GM18951 (cell line): ENCODE measurements around the gene RNF25.
A peak's percentile ranks its signal among the peaks of the same experiment; 100 is the strongest.

Source experiments
- POLR2A ChIP-seq: IDR thresholded peaks from 4 replicates; pipeline ENCODE4 v1.6.1; 2011; ENCODE audit warnings: mild to moderate bottlenecking; ENCODE audit not compliant: insufficient read length, insufficient read depth; ENCODE audit errors: extremely low read depth
- in situ Hi-C: fragments of 300-500 bp; cut with MboI; formaldehyde crosslinking; loops from one replicate; pipeline ENCODE4 v1.12.0; 2022; ENCODE audit warnings: low sequenced_read_pairs, mixed read lengths, inconsistent platforms; ENCODE audit not compliant: unreplicated experiment

Gene RNF25

DNA sequence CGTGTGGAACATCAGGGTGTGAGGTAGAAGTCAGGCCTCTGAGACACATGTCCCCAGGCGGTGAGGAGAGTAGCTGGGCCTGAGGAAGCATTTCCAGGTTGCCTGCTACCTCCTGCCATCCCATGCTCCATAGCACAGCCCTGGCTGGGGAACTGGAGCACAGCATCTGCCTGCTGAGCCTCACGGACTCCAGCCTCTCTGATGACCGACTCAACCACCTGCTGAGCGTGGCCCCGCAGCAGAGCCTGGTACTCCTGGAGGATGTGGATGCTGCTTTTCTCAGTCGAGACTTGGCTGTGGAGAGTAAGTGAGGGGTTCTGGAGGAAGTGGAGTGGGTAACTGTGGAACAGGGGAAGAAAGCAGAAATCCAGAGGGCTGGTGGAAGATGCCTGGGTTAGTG lies 9.4 kb downstream of the RNF25 start:
- TF ChIP-seq POLR2A, result no peak
- in situ Hi-C loops, result no loop called here

DNA sequence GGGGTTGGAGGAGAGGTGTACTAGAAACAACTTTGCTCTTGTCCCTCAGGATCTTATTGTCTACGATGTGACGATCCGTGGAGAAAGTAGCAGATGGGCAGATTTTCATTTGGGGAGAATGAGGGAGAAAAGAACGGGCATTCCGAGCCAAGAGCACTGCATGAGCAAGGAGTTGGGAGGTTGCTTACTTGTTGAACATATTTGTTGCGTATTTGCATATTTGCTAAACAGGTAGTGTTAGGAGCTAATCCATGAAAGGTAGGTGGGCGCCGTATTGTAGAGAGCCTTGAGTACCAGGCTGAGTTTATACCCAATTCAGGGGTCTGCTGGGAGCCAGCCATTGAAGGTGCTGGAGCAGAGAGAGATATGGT lies 11.8 kb downstream of the RNF25 start:
- no peak for TF ChIP-seq POLR2A
- in situ Hi-C loops, result loop anchor here (10.0 kb wide), 1 partner anchor 185 kb away; no protein-coding TSS in a partner anchor

DNA sequence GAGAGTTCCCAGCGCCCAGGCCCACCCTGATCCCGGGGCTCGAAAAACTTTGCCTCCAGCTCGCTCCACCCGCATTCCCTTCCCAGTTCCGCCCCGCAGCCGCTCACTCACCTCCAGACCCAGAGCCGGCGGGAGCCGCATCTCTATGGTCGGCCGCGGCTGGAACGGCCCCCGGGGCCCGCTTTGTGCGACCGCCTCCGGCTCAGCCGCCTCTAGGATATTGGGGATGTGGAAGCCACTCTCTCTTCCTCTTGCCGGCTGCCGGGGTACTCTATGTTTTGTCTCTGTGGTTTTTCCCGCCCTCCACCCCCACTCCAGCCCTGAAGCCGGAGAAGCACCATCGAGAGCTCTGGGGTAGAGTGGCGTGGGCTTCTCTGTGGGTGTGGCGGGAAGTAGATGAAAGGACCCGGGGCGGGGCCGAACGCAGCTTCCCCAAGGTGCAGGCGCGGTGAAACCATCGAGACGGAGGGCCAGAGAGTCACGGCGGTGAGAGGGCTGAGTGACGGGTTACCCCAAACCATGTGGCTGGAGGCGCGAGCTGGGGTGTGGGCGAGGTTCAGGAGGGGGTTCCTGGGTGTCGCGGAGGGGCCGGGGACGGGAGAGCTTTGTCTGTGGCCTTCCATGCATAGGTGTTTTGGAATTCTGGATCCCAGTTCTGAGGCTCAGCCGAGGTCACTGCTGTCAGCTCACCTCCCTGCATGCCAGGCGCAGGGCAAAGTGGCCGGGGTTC lies 12.4 kb downstream of the RNF25 start, which contains the start of the genes BCS1L and ZNF142:
Gene BCS1L (plus strand): TSS at position 426 of the 730 bp plus-strand sequence. CDS start 1,305 bp downstream, outside the sequence.
Gene ZNF142 (minus strand): TSS at position 366 of the 730 bp plus-strand sequence. CDS start 3,194 bp downstream, outside the sequence.
- in situ Hi-C loops, result loop anchor here (10.0 kb wide), 1 partner anchor 185 kb away; no protein-coding TSS in a partner anchor
- peak; percentile 80 for TF ChIP-seq POLR2A

DNA sequence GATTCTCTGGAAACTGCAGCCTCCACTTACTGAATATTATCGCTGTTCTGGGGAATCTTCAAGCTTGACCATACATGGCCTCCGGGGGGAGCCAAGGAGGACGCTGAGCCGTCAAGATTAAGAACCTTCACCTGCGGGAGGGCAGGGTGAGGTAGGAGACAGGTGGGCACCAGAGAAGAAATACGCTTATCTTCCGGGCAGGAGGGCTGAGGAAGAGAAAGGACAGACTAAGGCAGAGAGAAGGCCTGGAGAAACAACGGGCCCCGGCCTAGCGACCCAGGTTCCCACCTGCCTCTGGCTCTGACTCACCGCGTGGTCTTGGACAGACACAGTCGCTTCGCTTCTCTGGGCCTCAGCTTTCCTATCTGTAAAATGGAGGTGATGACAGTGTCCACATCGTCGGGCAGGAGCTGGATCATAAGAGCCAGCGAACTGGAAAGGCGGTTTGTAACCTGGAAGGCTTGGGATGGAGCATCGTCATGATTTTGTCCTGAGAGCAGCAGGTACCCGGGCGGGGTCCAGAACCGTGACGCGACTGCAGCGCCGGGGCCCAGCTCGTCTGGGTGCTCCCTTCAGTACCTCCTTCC lies 13.0 kb downstream of the RNF25 start:
- TF ChIP-seq POLR2A, result no peak
- in situ Hi-C loops, result loop anchor here (10.0 kb wide), 1 partner anchor 186 kb away; no protein-coding TSS in a partner anchor

DNA sequence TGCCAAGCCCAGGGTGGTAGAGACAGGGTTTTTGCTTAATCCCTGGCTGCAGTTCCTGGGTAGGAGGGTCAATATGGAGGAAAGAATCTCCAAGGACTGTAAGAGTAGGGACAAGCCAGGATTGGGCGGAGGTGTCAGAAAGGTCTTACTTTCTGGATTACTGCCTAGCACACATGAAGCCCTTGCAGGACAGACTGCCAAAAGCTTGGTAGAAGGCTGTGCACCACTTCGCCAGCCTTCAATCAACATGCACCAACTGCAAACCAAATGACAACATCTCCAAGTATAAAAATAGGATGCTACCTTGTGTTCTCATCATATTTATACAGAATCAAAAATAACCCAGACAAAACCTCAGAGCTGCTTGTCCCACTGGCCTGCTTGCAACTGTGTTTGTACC lies 16.1 kb downstream of the RNF25 start:
- no peak for TF ChIP-seq POLR2A
- in situ Hi-C loops, result loop anchor here (10.0 kb wide), 1 partner anchor 189 kb away; no protein-coding TSS in a partner anchor

DNA sequence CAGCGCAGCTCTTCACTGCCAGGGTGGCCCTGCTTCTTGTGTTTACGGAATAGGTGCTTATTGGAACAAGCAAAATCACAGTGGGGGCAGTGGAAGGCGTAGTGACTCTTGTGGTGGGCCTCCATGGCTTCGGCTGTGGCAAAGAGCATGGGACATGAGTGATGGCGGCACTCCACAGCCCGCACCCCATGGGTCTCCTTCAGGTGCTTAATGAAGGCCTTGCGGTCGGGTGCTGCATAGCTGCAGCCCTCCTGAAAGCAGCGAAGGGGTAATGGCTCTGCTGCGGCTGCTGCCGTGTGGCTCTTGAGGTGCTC lies 23.1 kb downstream of the RNF25 start:
- no peak for TF ChIP-seq POLR2A
- in situ Hi-C loops, result loop anchor here (5.0 kb wide), 1 partner anchor 231 kb away; the partner anchor contains the start of gene VIL1

DNA sequence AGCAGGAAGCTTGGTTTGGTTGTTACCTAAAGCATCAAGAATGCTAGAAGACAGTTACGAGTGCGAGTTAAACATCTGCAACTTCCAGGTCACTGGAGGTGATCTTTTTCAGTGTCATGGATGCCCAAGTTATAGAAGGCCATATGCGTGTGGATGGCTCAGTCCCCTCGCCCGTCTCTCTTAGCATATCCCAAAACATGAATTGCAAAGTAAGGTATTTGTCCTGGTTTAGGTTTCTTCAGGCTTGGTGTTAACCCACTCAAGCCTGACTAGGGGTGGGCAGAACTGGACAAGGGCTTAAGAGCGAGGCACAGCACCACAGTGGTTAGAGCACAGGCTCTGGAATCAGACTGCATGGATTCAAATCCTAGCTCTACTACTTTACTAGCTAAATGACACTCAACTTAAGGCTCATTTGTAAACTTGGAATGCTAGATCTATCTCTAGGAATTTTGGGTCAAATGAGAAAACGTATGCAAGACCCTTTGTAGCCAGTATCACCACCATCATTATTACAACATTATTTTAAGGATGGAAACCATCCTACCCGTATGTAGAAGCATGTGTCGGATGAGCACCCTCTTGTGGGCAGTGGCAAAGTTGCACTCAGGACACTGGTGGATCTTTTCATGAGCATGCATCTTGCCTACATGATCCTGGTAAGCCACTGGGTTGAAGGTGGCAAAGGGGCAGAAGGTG lies 23.6 kb downstream of the RNF25 start:
- in situ Hi-C loops, result loop anchor here (5.0 kb wide), 1 partner anchor 231 kb away; the partner anchor contains the start of gene VIL1
- TF ChIP-seq POLR2A, result no peak

DNA sequence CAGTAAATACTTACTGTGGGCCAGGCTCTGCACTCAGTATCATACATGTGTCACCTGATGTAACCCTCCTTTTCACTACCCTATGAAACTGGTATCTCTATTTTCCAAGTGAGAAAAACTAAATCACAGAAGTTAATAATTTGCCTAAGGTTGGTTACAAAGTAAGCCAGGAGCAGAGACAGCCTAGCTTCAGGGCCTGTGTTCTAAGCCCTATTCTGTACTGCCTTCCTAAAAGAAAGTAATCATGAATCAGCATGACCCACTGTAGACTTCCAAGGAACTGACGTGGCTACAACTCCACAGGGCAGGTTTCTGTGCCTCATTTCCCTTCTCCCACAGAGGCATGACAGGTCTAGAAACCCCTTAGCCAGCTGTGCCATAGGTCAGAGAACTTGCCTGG lies 26.7 kb downstream of the RNF25 start:
- in situ Hi-C loops, result loop anchor here (5.0 kb wide), 1 partner anchor 228 kb away; the partner anchor contains the start of gene VIL1
- no peak for TF ChIP-seq POLR2A

DNA sequence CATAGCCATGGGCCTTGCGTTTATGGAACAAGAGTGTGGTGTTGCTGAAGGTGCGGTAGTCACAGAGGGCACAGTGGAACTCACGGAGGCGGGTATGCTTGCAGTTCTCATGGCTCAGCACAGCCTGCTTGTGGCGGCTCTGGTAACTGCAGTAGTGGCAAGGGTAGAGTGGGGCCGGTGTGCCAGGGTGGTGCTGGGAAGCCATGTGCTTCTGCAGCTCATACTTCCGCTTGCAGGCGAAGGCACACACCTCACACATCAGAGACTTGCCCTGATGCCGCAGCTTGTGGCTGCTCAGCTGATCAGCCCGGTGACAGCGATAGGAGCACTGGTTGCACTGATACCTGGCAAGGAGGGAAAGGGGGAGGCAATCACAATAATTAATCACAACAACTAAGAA lies 27.1 kb downstream of the RNF25 start:
- in situ Hi-C loops, result loop anchor here (5.0 kb wide), 1 partner anchor 227 kb away; the partner anchor contains the start of gene VIL1
- TF ChIP-seq POLR2A, result no peak

DNA sequence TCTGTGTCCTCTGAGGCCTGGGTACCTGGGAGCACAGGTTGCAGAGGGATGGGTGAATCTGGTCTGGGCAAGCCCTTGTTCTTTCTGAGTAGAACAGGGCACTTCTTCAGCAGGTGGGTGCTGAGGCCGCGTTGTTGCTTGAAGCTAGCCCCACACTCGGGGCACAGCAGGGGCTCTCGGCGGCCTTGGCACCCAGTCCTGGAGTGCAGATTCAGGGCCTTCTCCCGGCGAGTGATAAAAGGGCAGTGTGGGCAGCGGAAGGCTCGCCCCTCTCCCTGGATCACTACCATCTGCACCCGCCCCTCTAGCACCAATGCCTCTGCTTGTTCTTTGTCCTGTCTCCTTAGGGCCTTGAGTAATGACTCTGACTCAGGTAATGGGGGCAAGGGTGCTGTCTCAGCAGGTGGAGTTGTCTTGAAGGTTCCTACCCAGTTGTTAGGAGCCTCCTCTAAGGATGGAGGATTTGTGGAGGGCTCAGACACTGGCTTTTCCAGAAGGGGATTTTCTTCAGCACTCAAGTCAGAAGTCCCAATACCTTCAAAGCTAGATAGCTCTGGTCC lies 28.0 kb downstream of the RNF25 start:
- TF ChIP-seq POLR2A, result no peak
- in situ Hi-C loops, result no loop called here

DNA sequence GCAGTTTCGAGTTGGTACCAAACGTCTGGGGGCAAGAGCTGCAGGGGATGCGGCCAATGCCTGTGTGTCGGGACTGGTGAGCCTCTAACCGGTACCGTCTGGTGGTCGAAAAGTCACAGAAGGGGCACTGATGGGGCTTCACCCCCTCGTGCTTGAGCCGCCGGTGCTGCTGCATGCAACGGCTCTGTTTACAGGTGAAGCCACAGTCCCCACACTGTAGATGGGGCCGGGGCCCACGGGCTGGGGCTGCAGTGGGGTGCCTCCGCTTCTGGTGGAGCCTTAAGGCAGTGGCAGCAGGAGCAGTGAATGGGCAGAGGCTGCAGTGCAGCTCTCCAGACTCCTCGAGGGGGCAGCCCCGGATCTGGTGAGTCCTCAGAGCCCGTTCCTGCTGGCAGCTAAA lies 29.0 kb downstream of the RNF25 start:
- no peak for TF ChIP-seq POLR2A
- in situ Hi-C loops, result no loop called here

DNA sequence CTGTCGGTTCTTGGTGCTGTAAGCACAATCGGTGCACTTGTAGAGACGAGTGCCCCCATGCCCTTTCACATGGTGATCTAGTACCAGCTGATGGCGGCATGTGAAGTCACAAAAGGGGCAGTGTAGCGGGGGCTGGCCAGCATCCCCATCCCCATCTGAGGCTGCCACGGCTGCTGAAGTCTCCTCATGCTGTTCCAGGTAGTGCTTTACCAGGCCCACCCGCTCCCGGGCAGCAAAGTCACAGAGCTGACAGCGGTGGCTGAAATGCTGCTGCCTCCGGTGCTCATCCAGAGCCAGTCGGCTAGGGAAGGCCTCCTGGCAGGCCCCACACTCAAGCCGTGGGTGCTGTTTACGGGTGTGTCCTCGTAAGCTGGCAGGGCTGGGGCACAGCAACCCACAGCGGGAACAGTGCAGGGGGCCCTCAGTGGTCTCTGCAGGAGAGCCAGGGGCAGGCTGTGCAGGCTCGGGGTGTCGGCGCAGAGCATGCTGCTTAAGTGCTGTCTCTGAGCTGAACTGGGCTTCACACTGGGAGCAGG lies 29.6 kb downstream of the RNF25 start:
- TF ChIP-seq POLR2A, result no peak
- in situ Hi-C loops, result no loop called here

DNA sequence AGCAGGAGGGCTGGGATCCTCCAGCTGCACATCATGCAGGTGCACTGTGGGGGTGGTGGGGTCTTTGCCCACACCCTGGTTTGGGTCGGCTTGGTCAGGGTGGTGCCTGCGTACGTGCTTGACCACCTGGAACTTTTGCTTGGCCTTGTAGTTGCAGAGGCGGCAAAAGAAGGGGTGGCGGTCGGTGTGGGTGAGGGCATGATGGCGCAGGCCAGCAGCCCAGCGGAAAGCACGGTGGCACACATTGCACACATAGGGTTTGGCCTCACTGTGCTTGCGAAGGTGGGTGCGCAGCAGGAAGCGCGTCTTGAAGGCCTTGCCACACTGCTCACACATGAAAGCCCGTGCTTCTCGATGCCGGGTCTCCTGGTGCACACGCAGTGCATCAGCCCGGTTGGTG lies 33.4 kb downstream of the RNF25 start:
- in situ Hi-C loops, result no loop called here
- TF ChIP-seq POLR2A, result no peak

DNA sequence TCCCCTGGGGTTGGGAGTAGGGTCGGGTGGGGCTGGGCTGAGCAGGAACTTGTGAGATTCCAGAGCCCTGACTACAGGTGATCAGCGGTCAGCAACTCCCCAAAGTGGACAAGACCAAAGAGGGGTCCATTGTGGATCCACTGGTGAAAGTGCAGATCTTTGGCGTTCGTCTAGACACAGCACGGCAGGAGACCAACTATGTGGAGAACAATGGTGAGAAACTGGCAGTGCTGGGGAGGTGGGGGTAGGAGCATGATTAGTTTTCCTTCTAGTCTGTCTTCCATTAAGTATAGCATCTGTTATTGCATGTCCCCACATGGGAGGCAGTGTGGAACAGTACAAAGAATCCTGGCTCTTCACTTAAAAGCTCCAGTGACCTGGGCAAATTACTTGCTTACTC lies 36.1 kb downstream of the RNF25 start:
- in situ Hi-C loops, result no loop called here
- TF ChIP-seq POLR2A, result no peak
